GM19351 (cell line): Measurements from ENCODE around the gene VPREB3.
"Not testable (repeated sequence)": the region's sequence is repeated elsewhere in the genome, so short reads cannot be mapped to it uniquely, and the experiment has no call there.

Experiments
- ATAC-seq: cut with Tn5 transposase; IDR thresholded peaks from one replicate; pipeline ENCODE4 v1.9.1; 2021; ENCODE audit warnings: mild to moderate bottlenecking, moderate library complexity; ENCODE audit not compliant: unreplicated experiment

The VPREB3 gene

GRCh38 chr22:23744485-23744884 is 9.7 kb downstream of the VPREB3 start:
- no peak for ATAC-seq

- no peak for ATAC-seq
Measured at GRCh38 chr22:23744001-23744400, 10.2 kb downstream of the VPREB3 start.

- ATAC-seq, result no peak
Measured at GRCh38 chr22:23743303-23743705, 10.9 kb downstream of the VPREB3 start.

- no peak for ATAC-seq
Measured at GRCh38 chr22:23742505-23743264, 11.5 kb downstream of the VPREB3 start.

GRCh38 chr22:23737696-23738095 is 16.5 kb downstream of the VPREB3 start:
- no peak for ATAC-seq

GRCh38 chr22:23728108-23728507 is 26.1 kb downstream of the VPREB3 start:
- ATAC-seq, result not testable (repeated sequence)

- no peak for ATAC-seq
Measured at GRCh38 chr22:23722724-23723123, 31.5 kb downstream of the VPREB3 start.

- ATAC-seq, result no peak
Measured at GRCh38 chr22:23722160-23722559, 32.1 kb downstream of the VPREB3 start.

GRCh38 chr22:23720855-23721254 is 33.4 kb downstream of the VPREB3 start:
- no peak for ATAC-seq

GRCh38 chr22:23718371-23719165 is 35.7 kb downstream of the VPREB3 start:
- ATAC-seq, result no peak

GRCh38 chr22:23716811-23717801 is 37.1 kb downstream of the VPREB3 start:
- ATAC-seq, result peak; percentile 73

GRCh38 chr22:23715806-23716375 is 38.3 kb downstream of the VPREB3 start:
- no peak for ATAC-seq

- ATAC-seq, result no peak
Measured at GRCh38 chr22:23714596-23715578, 39.3 kb downstream of the VPREB3 start.

- no peak for ATAC-seq
Measured at GRCh38 chr22:23713696-23714595, 40.3 kb downstream of the VPREB3 start.

GRCh38 chr22:23712256-23712655 is 42.0 kb downstream of the VPREB3 start:
- ATAC-seq, result no peak

- no peak for ATAC-seq
Measured at GRCh38 chr22:23709107-23709506, 45.1 kb downstream of the VPREB3 start.

- ATAC-seq, result no peak
Measured at GRCh38 chr22:23708270-23708669, 46.0 kb downstream of the VPREB3 start.

- ATAC-seq, result no peak
Measured at GRCh38 chr22:23705358-23705757, 48.9 kb downstream of the VPREB3 start.
